H1 (cell line): ENCODE measurements around the gene RSL24D1. TPM values are rescaled to one million over a fixed set of nuclear protein-coding genes. Genes with fewer than 3 reads are reported as not detected.

Experiments
- CTCF ChIA-PET: fragments of 300-600 bp; sonication (Branson Sonifier 250); formaldehyde crosslinking; loops from one replicate; lab custom pipeline; 2021; ENCODE audit not compliant: partially characterized antibody; lab: Charles Lee
- POLR2A ChIA-PET: fragments of 300-600 bp; sonication (Branson Sonifier 250); formaldehyde crosslinking; loops from one replicate; lab custom pipeline; 2021; ENCODE audit warnings: inconsistent platforms; ENCODE audit not compliant: partially characterized antibody; lab: Charles Lee
- DNase-seq, 2 experiments: peaks; one replicate each; pipeline versions ENCODE4 v3.0.0 to v3.0.0-alpha.2; 2010 to 2022; ENCODE audit warnings: low spot score in 2 of 2, low read depth in 1 of 2, mixed read lengths in 1 of 2
- FAIRE-seq: peaks from 2 replicates; lab custom pipeline; 2011; peaks lifted over from hg19 to GRCh38; lab: Jason Lieb, UNC
- H2AFZ ChIP-seq: 2 replicates; pipeline ENCODE4 v1.8.1; 2012; ENCODE audit warnings: low read length, inconsistent platforms
- H2AK5ac ChIP-seq: 2 replicates; pipeline ENCODE4 v1.6.1; 2013; ENCODE audit warnings: low read depth, low read length
- H2BK120ac ChIP-seq: replicated peaks from 2 replicates; pipeline ENCODE3; 2013; ENCODE audit warnings: low read depth, low read length, inconsistent platforms
- H2BK12ac ChIP-seq: 2 replicates; pipeline ENCODE4 v1.6.1; 2013; ENCODE audit warnings: low read depth, low read length
- H2BK15ac ChIP-seq: 2 replicates; pipeline ENCODE4 v1.6.1; 2013; ENCODE audit warnings: low read length
- H2BK20ac ChIP-seq: 2 replicates; pipeline ENCODE4 v1.6.1; 2013; ENCODE audit warnings: low read length
- H2BK5ac ChIP-seq: 2 replicates; pipeline ENCODE4 v1.6.1; 2013; ENCODE audit warnings: low read depth, low read length
- H3K14ac ChIP-seq: 2 replicates; pipeline ENCODE4 v1.6.1; 2013; ENCODE audit warnings: inconsistent platforms; ENCODE audit not compliant: insufficient read length
- H3K18ac ChIP-seq: 2 replicates; pipeline ENCODE4 v1.6.1; 2013; ENCODE audit warnings: low read length; ENCODE audit errors: extremely low read depth
- H3K23ac ChIP-seq: 2 replicates; pipeline ENCODE4 v1.6.1; 2013; ENCODE audit warnings: inconsistent platforms; ENCODE audit not compliant: insufficient read length
- H3K23me2 ChIP-seq: 2 replicates; pipeline ENCODE4 v1.6.1; 2013; ENCODE audit warnings: low read depth, low read length
- H3K27ac ChIP-seq: 2 replicates; pipeline ENCODE4 v1.6.1; 2011; ENCODE audit warnings: low read depth, low read length, inconsistent platforms
- H3K27me3 ChIP-seq, 4 experiments: replicated peaks in 1 of 4; 1 replicate in 1 of 4; 2 replicates in 3 of 4; pipeline versions ENCODE4 v1.6.1 to v1.8.1; 2011 to 2013; ENCODE audit warnings: low read length in 3 of 4, mild to moderate bottlenecking in 3 of 4, inconsistent platforms in 2 of 4, mixed read lengths in 2 of 4, moderate library complexity in 1 of 4; ENCODE audit not compliant: control insufficient read depth in 3 of 4, insufficient read depth in 3 of 4; ENCODE audit errors: extremely low read depth in 1 of 4
- H3K36me3 ChIP-seq, 4 experiments: 2 replicates each; pipeline versions ENCODE4 v1.6.1 to v1.8.1; 2011 to 2013; ENCODE audit warnings: mild to moderate bottlenecking in 4 of 4, low read length in 3 of 4, moderate library complexity in 2 of 4, control low read depth in 1 of 4, inconsistent platforms in 1 of 4; ENCODE audit not compliant: insufficient read depth in 4 of 4, control insufficient read depth in 2 of 4
- H3K4ac ChIP-seq: replicated peaks from 2 replicates; pipeline ENCODE3; 2013; ENCODE audit warnings: low read length, low read depth, mixed read lengths, inconsistent platforms; ENCODE audit not compliant: insufficient read length
- H3K4me1 ChIP-seq, 4 experiments: replicated peaks in 1 of 4; 1 replicate in 1 of 4; 2 replicates in 3 of 4; pipeline versions ENCODE4 v1.6.1 to v1.8.1; 2011 to 2013; ENCODE audit warnings: low read length in 3 of 4, inconsistent platforms in 2 of 4, mixed read lengths in 1 of 4; ENCODE audit not compliant: insufficient read depth in 4 of 4, control insufficient read depth in 3 of 4
- H3K4me2 ChIP-seq, 2 experiments: 2 replicates each; pipeline versions ENCODE4 v1.6.1 to v1.8.1; 2011 to 2013; ENCODE audit warnings: low read depth in 2 of 2, low read length in 2 of 2, control low read depth in 1 of 2, inconsistent platforms in 1 of 2, mild to moderate bottlenecking in 1 of 2; ENCODE audit not compliant: insufficient read depth in 1 of 2
- H3K4me3 ChIP-seq, 4 experiments: fragments of 200-600, 300-600 bp in 1 of 4; sonication (generic), shearing (Covaris generic), sonication (Bioruptor Twin) in 1 of 4; 2 replicates each; pipeline versions ENCODE4 v1.5.1 to v1.8.1; 2011 to 2016; ENCODE audit warnings: low read length in 4 of 4, low read depth in 3 of 4, control low read depth in 2 of 4, inconsistent platforms in 2 of 4, mild to moderate bottlenecking in 2 of 4, mixed read lengths in 1 of 4, moderate library complexity in 1 of 4; ENCODE audit not compliant: insufficient read depth in 2 of 4; ENCODE audit errors: extremely low read depth in 1 of 4
- H3K56ac ChIP-seq: replicated peaks from 2 replicates; pipeline ENCODE3; 2013; ENCODE audit warnings: low read depth, mild to moderate bottlenecking, mixed read lengths, low read length, inconsistent platforms; ENCODE audit not compliant: insufficient read length
- H3K79me1 ChIP-seq: 2 replicates; pipeline ENCODE4 v1.6.1; 2013; ENCODE audit warnings: low read depth, low read length, control low read depth
- H3K79me2 ChIP-seq, 2 experiments: 2 replicates each; pipeline versions ENCODE4 v1.6.1 to v1.8.1; 2012 to 2013; ENCODE audit warnings: low read length in 2 of 2, mild to moderate bottlenecking in 2 of 2, inconsistent platforms in 1 of 2; ENCODE audit not compliant: insufficient read depth in 2 of 2, control insufficient read depth in 1 of 2
- H3K9ac ChIP-seq, 4 experiments: replicated peaks in 1 of 4; 1 replicate in 1 of 4; 2 replicates in 3 of 4; pipeline versions ENCODE4 v1.6.1 to v1.8.1; 2011 to 2013; ENCODE audit warnings: low read depth in 3 of 4, low read length in 3 of 4, control low read depth in 2 of 4, mild to moderate bottlenecking in 2 of 4, moderate library complexity in 2 of 4, inconsistent platforms in 1 of 4; ENCODE audit errors: extremely low read depth in 1 of 4
- H3K9me3 ChIP-seq, 2 experiments: 2 replicates each; pipeline versions ENCODE4 v1.6.1 to v1.8.1; 2012 to 2013; ENCODE audit warnings: mild to moderate bottlenecking in 2 of 2, moderate library complexity in 2 of 2, control low read depth in 1 of 2, inconsistent platforms in 1 of 2, low read depth in 1 of 2, low read length in 1 of 2, mixed read lengths in 1 of 2; ENCODE audit not compliant: insufficient read depth in 2 of 2
- H4K20me1 ChIP-seq, 2 experiments: replicated peaks in 1 of 2; 2 replicates each; pipeline versions ENCODE3 to v1.8.1; 2011 to 2013; ENCODE audit warnings: inconsistent platforms in 2 of 2, low read length in 2 of 2, mild to moderate bottlenecking in 1 of 2; ENCODE audit not compliant: insufficient read depth in 2 of 2, control insufficient read depth in 1 of 2
- H4K5ac ChIP-seq: 2 replicates; pipeline ENCODE4 v1.6.1; 2013; ENCODE audit warnings: low read length, low read depth, mixed read lengths, inconsistent platforms; ENCODE audit not compliant: insufficient read length
- H4K8ac ChIP-seq: 2 replicates; pipeline ENCODE4 v1.8.0; 2013; ENCODE audit warnings: mild to moderate bottlenecking, moderate library complexity, low read length, inconsistent platforms; ENCODE audit not compliant: insufficient read depth; ENCODE audit errors: extremely low read depth
- H4K91ac ChIP-seq: replicated peaks from 2 replicates; pipeline ENCODE3; 2013; ENCODE audit warnings: low read length, mixed read lengths, inconsistent platforms; ENCODE audit not compliant: insufficient read length
- ASH2L ChIP-seq: fragments of 200-600, 300-600 bp; sonication (generic); IDR thresholded peaks from one replicate; pipeline ENCODE4 v1.7.1; 2017; ENCODE audit warnings: low read length
- BACH1 ChIP-seq: IDR thresholded peaks from 2 replicates; pipeline ENCODE4 v1.6.1; 2012; ENCODE audit warnings: low read length, improper control_type of control experiment
- CHD1 ChIP-seq: IDR thresholded peaks from 2 replicates; pipeline ENCODE4 v1.6.1; 2012; ENCODE audit warnings: low read depth, low read length, improper control_type of control experiment
- EGR1 ChIP-seq: IDR thresholded peaks from 2 replicates; pipeline ENCODE4 v1.6.1; 2011; ENCODE audit warnings: low read depth, low read length, borderline replicate concordance
- EZH2 ChIP-seq: fragments of 200-600 bp; sonication (generic); IDR thresholded peaks from 2 replicates; pipeline ENCODE4 v1.7.1; 2012; ENCODE audit warnings: low read depth, mild to moderate bottlenecking, moderate library complexity, low read length, inconsistent platforms; ENCODE audit not compliant: severe bottlenecking
- KDM1A ChIP-seq: fragments of 200-600, 300-600 bp; sonication (generic); IDR thresholded peaks from 2 replicates; pipeline ENCODE4 v1.7.1; 2016; ENCODE audit warnings: mild to moderate bottlenecking, low read length, borderline replicate concordance
- NANOG ChIP-seq: IDR thresholded peaks from 2 replicates; pipeline ENCODE4 v1.6.1; 2011; ENCODE audit warnings: low read length, low read depth, mild to moderate bottlenecking, inconsistent platforms; ENCODE audit not compliant: insufficient read depth, poor library complexity, severe bottlenecking
- NRF1 ChIP-seq: IDR thresholded peaks from 2 replicates; pipeline ENCODE4 v1.6.1; 2011; ENCODE audit warnings: mild to moderate bottlenecking, low read depth, low read length, improper control_type of control experiment
- PHF8 ChIP-seq: fragments of 200-600 bp; sonication (generic); conservative IDR thresholded peaks from 2 replicates; pipeline ENCODE4 v1.7.1; 2012; ENCODE audit warnings: low read depth, mild to moderate bottlenecking, inconsistent platforms, low read length, moderate library complexity
- SAP30 ChIP-seq: fragments of 300-600 bp; sonication (generic); IDR thresholded peaks from 2 replicates; pipeline ENCODE4 v1.7.1; 2012; ENCODE audit warnings: low read length, moderate library complexity, mild to moderate bottlenecking, inconsistent platforms; ENCODE audit not compliant: insufficient read depth, insufficient replicate concordance
- SRF ChIP-seq: IDR thresholded peaks from 2 replicates; pipeline ENCODE4 v1.6.1; 2011; ENCODE audit warnings: mild to moderate bottlenecking, low read depth, low read length, moderate library complexity
- WGBS, 2 experiments: shearing (Covaris generic) in 1 of 2; methylation state at CpG; one replicate each; pipeline versions ENCODE4 v1.1.6 to v1.1.7; 2013 to 2015; ENCODE audit warnings: low lambda C conversion rate in 2 of 2, mixed read lengths in 2 of 2, inconsistent platforms in 1 of 2, low coverage in 1 of 2, missing lambda C conversion rate in 1 of 2; ENCODE audit not compliant: insufficient replicate concordance in 2 of 2, insufficient coverage in 1 of 2, insufficient read length in 1 of 2; ENCODE audit errors: extremely low coverage in 1 of 2, missing lambda C conversion rate in 1 of 2; 5-methylcytosine and 5-hydroxymethylcytosine counted together
- polyA plus RNA-seq, 7 experiments: library from polyadenylated mRNA; depleted of rRNA in 3 of 7; stranded (reverse) in 5 of 7; unstranded in 2 of 7; fragments of >200 nt in 5 of 7; fragments of 200-250 nt in 2 of 7; gene quantifications; 1 replicate in 5 of 7; 2 replicates in 1 of 7; 4 replicates in 1 of 7; pipeline versions ENCODE4 v1.2.1 to v1.2.3, GENCODE V29; 2011 to 2013; ENCODE audit warnings: missing spikeins in 2 of 7, mixed read lengths in 2 of 7
- total RNA-seq: library from RNA; stranded (reverse); fragmentation: NEBNext Ultra II Directional; extraction: Animal tissue kit (Norgen Biotek cat#: 25700); gene quantifications from 2 replicates; pipeline ENCODE4 v1.2.1, GENCODE V29; 2021
- TF ChIP-seq, protein P1 (sequence below): IDR thresholded peaks from 2 replicates; pipeline ENCODE4 v1.6.1; 2011; ENCODE audit warnings: low read length, improper control_type of control experiment

RSL24D1 gene
- total and polyA plus RNA-seq, 2 of the 8 experiments (the other 6 are each of a cell fraction or from before 2014, with no cell fraction given), result 45.7 to 130 TPM

GRCh38 chr15:55241186-55241585 is 44.4 kb upstream of the RSL24D1 start:
- no peaks in the 10 kb centered on the region for H3K23me2 ChIP-seq
- H3K56ac ChIP-seq, result no peak overlapping the region
- FAIRE-seq (no peak), DNase-seq (no peak)
- H3K27me3 ChIP-seq, result no peaks in the 10 kb centered on the region
- H4K8ac ChIP-seq, result no peak overlapping the region
- no peaks in the 10 kb centered on the region for H3K79me1 ChIP-seq
- H3K14ac ChIP-seq, result no peak overlapping the region
- H4K91ac ChIP-seq, result no peak overlapping the region
- no peak overlapping the region for H2BK15ac ChIP-seq
- no peak overlapping the region for H3K4ac ChIP-seq
- no peak overlapping the region for H4K5ac ChIP-seq
- H3K9me3 ChIP-seq, result no peaks in the 10 kb centered on the region
- 92% methylated on average over 1 of the region's 1 CpG; no CpG with 5 or more reads in 1 of the 2 experiments for WGBS, 2 experiments
- no peak overlapping the region for H3K4me3 ChIP-seq
- H2BK12ac ChIP-seq, result no peak overlapping the region
- no peak overlapping the region for H3K18ac ChIP-seq
- POLR2A ChIA-PET, result no interaction called here
- no peak overlapping the region for H2BK20ac ChIP-seq
- H3K79me2 ChIP-seq, result no peaks in the 10 kb centered on the region
- no peak overlapping the region for H2AFZ ChIP-seq
- H2BK5ac ChIP-seq, result no peak overlapping the region
- H3K23ac ChIP-seq, result no peak overlapping the region
- no peak overlapping the region for H3K27ac ChIP-seq
- H4K20me1 ChIP-seq, result no peaks in the 10 kb centered on the region
- H2BK120ac ChIP-seq, result no peak overlapping the region
- CTCF ChIA-PET, result interaction anchor here (0.8 to 1.3 kb wide), 3 partner anchors 24 to 393 kb away, joined by 3 to 6 read pairs (median 3); no protein-coding TSS in a partner anchor
- H3K9ac ChIP-seq, result no peak overlapping the region
- no peaks in the 10 kb centered on the region for H3K36me3 ChIP-seq
- H3K4me1 ChIP-seq, result no peaks in the 10 kb centered on the region
- no peak overlapping the region for H3K4me2 ChIP-seq
- H2AK5ac ChIP-seq, result no peak overlapping the region
- TF ChIP-seq ASH2L, result no peak
- TF ChIP-seq, protein P1, sequence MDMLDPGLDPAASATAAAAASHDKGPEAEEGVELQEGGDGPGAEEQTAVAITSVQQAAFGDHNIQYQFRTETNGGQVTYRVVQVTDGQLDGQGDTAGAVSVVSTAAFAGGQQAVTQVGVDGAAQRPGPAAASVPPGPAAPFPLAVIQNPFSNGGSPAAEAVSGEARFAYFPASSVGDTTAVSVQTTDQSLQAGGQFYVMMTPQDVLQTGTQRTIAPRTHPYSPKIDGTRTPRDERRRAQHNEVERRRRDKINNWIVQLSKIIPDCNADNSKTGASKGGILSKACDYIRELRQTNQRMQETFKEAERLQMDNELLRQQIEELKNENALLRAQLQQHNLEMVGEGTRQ, result no peak
- no peak for TF ChIP-seq PHF8
- no peak for TF ChIP-seq NRF1
- no peak for TF ChIP-seq NANOG
- no peak for TF ChIP-seq SAP30
- no peak for TF ChIP-seq EGR1
- no peak for TF ChIP-seq EZH2
- no peak for TF ChIP-seq BACH1
- no peak for TF ChIP-seq SRF
- no peak for TF ChIP-seq CHD1
- TF ChIP-seq KDM1A, result no peak
